DMS153 (cell line): Measurements from ENCODE around the gene MCUB.

ENCODE experiments used
- DNase-seq: peaks from one replicate; lab custom pipeline; 2025; lab: John Stamatoyannopoulos, UW

MCUB gene

GRCh38 chr4:109683621-109684253 is 123.7 kb downstream of the MCUB start:
- DNase-seq: no peak

- no peak for DNase-seq
Measured at GRCh38 chr4:109684727-109685126, 124.7 kb downstream of the MCUB start.

- DNase-seq: no peak
Measured at GRCh38 chr4:109690690-109691410, 130.8 kb downstream of the MCUB start.

- no peak for DNase-seq
Measured at GRCh38 chr4:109691411-109691920, 131.4 kb downstream of the MCUB start.

- no peak for DNase-seq
Measured at GRCh38 chr4:109698656-109699055, 138.6 kb downstream of the MCUB start.

- no peak for DNase-seq
Measured at GRCh38 chr4:109699553-109700225, 139.6 kb downstream of the MCUB start.

GRCh38 chr4:109701566-109702410 is 141.7 kb downstream of the MCUB start:
- no peak for DNase-seq

GRCh38 chr4:109702950-109703663 is 143.1 kb downstream of the MCUB start, which contains the start of gene CASP6:
Gene CASP6 (minus strand): TSS chr4:109703445. CDS start chr4:109703395, 50 bp downstream.
- DNase-seq: peak; percentile 67

GRCh38 chr4:109703664-109704361 is 143.8 kb downstream of the MCUB start:
- DNase-seq: no peak

GRCh38 chr4:109708435-109708834 is 148.4 kb downstream of the MCUB start:
- DNase-seq: no peak

- no peak for DNase-seq
Measured at GRCh38 chr4:109708990-109709389, 148.9 kb downstream of the MCUB start.

- DNase-seq: no peak
Measured at GRCh38 chr4:109713500-109713899, 153.5 kb downstream of the MCUB start.

GRCh38 chr4:109718759-109719158 is 158.7 kb downstream of the MCUB start:
- DNase-seq: no peak

- DNase-seq: no peak
Measured at GRCh38 chr4:109719604-109720003, 159.6 kb downstream of the MCUB start.

- no peak for DNase-seq
Measured at GRCh38 chr4:109721033-109721432, 161.0 kb downstream of the MCUB start.

GRCh38 chr4:109722357-109722756 is 162.3 kb downstream of the MCUB start:
- DNase-seq: no peak

- DNase-seq: no peak
Measured at GRCh38 chr4:109723110-109723509, 163.1 kb downstream of the MCUB start.

GRCh38 chr4:109728385-109728784 is 168.3 kb downstream of the MCUB start:
- no peak for DNase-seq

- DNase-seq: no peak
Measured at GRCh38 chr4:109729117-109729717, 169.2 kb downstream of the MCUB start.
